ENCODE measurements around the gene NAV2. TPM values are rescaled to one million over a fixed set of nuclear protein-coding genes. Genes with fewer than 3 reads are reported as not detected.

Gene NAV2
- total RNA-seq, 2 experiments from 2014 or later: 0.23 to 0.36 TPM

DNA sequence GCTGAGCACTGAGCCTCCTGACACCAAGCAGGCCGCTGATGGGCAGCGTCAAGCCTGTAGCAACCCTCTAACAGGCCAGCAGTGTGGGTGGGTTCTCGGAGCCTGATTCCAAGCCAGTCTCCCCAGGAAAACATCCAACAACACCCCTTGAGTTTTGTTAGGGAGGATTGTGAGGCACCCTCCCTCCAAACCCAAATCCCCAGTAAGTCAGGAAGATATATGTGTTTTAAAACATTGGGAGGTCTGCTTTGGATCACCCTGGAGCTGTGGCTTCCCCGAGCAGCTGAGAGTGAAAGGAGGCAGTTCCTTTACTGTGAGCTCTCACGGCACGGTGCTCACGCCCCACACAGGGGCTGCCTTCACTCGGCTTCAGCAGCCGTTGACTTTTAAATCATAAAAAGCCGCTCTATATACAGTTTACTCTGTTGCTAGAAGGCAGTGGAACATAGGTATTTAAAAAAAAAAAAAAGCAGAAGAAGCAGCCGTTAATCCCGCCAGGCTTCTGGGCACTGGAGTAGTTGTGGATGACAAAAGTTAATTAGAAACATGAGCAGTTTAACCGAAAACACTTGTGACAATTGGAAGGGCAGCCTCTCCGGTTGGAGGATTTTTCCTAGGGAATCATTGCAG is 218.6 kb downstream of the NAV2 start:
- H3K27ac Mint-ChIP-seq: no peak overlapping the region
- H3K36me3 Mint-ChIP-seq (ENCODE audit: low read depth): no peaks in the 10 kb centered on the region
- no peaks in the 10 kb centered on the region for H3K4me1 Mint-ChIP-seq (ENCODE audit: low read depth)
- H3K4me3 Mint-ChIP-seq: no peak overlapping the region
- ATAC-seq (no peak), DNase-seq (no peak)
- ChIA-PET POLR2A (no interaction called here), CTCF (no interaction called here)
- TF ChIP-seq, protein P1, sequence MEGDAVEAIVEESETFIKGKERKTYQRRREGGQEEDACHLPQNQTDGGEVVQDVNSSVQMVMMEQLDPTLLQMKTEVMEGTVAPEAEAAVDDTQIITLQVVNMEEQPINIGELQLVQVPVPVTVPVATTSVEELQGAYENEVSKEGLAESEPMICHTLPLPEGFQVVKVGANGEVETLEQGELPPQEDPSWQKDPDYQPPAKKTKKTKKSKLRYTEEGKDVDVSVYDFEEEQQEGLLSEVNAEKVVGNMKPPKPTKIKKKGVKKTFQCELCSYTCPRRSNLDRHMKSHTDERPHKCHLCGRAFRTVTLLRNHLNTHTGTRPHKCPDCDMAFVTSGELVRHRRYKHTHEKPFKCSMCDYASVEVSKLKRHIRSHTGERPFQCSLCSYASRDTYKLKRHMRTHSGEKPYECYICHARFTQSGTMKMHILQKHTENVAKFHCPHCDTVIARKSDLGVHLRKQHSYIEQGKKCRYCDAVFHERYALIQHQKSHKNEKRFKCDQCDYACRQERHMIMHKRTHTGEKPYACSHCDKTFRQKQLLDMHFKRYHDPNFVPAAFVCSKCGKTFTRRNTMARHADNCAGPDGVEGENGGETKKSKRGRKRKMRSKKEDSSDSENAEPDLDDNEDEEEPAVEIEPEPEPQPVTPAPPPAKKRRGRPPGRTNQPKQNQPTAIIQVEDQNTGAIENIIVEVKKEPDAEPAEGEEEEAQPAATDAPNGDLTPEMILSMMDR (IDR thresholded peaks at IDR 0.05): no peak
- H3K9me3 Mint-ChIP-seq: no peaks in the 10 kb centered on the region
- intact Hi-C loops (cut with micrococcal nuclease): no loop called here
- H3K27me3 Mint-ChIP-seq: peaks cover 3% of the 10 kb centered on the region

DNA sequence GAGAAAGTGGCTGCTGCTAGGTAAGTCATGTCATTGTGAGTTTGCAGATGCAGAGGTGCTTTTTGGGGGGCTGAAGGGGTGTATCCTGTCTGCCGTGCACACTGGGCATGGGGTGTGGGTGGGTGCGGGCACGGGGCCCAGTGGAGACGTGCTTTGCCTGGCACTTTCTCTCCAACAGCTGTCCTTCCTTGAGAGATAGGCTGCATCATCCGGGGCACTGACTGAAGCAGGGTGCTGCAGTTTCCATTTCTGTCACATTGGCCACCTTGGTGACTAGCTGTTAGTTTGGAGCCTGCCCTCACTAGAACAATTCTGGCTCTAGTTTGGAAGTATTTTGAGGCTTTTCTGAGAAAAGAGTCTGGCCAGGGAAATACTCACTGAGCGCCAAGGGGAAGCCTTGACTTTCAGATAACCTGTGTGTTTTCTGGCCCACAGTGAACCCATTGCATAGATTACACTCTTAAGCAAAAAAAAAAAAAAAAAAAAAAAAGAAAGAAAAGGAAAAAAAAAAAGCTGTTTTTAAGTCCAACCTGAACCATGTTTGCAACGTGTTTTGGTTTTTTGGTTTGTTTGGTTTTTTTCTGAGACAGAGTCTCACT is 219.2 kb downstream of the NAV2 start:
- intact Hi-C loops (cut with micrococcal nuclease): no loop called here
- TF ChIP-seq, protein P1 (IDR thresholded peaks at IDR 0.05): no peak
- Mint-ChIP-seq H3K27ac (no peak overlapping the region), H3K4me1 (ENCODE audit: low read depth) (no peaks in the 10 kb centered on the region), H3K36me3 (ENCODE audit: low read depth) (no peaks in the 10 kb centered on the region), H3K27me3 (peaks cover 3% of the 10 kb centered on the region), H3K9me3 (no peaks in the 10 kb centered on the region), H3K4me3 (no peak overlapping the region)
- POLR2A ChIA-PET: no interaction called here
- DNase-seq (no peak), ATAC-seq (no peak)
- CTCF ChIA-PET: no interaction called here

DNA sequence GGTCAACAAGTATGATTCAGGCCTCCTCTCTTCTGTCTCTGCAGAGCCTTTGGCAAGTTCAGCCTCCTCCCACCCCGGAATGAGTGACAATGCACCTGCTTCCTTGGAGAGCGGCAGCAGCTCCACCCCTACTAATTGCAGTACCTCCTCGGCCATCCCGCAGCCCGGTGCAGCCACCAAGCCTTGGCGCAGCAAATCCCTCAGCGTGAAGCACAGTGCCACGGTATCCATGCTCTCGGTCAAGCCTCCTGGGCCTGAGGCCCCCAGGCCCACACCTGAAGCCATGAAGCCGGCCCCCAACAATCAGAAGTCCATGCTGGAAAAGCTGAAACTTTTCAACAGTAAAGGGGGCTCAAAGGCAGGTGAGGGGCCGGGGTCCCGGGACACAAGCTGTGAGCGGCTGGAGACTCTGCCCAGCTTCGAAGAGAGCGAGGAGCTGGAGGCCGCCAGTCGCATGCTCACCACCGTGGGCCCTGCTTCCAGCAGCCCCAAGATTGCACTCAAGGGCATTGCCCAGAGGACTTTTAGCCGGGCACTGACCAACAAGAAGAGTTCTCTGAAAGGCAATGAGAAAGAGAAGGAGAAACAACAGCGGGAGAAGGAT is 220.6 kb downstream of the NAV2 start:
- H3K27ac Mint-ChIP-seq: no peak overlapping the region
- no peak for ATAC-seq
- no peak overlapping the region for H3K4me3 Mint-ChIP-seq
- TF ChIP-seq, protein P1 (IDR thresholded peaks at IDR 0.05): no peak
- POLR2A ChIA-PET: no interaction called here
- H3K27me3 Mint-ChIP-seq: peaks cover 5% of the 10 kb centered on the region
- H3K4me1 Mint-ChIP-seq (ENCODE audit: low read depth): no peaks in the 10 kb centered on the region
- no peaks in the 10 kb centered on the region for H3K9me3 Mint-ChIP-seq
- intact Hi-C loops (cut with micrococcal nuclease): no loop called here
- no peaks in the 10 kb centered on the region for H3K36me3 Mint-ChIP-seq (ENCODE audit: low read depth)
- CTCF ChIA-PET: interaction anchor here (1.1 kb wide), 1 partner anchor 30 kb away, joined by 3 read pairs; no protein-coding TSS in a partner anchor
- DNase-seq: no peak

DNA sequence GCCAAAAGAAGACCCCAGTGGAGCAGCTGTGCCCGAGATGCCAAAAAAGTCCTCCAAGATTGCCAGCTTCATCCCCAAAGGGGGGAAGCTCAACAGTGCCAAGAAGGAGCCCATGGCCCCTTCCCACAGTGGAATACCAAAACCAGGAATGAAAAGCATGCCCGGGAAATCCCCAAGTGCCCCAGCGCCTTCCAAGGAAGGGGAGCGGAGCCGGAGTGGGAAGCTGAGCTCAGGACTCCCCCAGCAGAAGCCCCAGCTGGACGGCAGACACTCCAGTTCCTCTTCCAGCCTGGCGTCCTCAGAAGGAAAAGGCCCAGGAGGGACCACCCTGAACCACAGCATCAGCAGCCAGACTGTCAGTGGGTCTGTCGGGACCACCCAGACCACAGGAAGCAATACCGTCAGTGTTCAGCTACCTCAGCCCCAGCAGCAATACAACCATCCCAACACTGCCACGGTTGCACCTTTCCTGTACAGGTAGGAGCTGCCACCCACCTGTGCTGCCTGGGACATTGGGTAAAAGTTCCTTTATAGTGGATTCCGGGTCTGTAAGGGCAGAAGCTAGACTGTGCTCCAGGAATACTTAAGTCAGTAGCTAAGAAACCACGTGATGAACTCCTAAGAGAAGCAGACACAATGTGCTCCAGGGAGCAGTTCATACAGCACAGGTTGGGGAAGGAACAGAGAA is 221.3 kb downstream of the NAV2 start:
- Mint-ChIP-seq H3K27ac (no peak overlapping the region), H3K36me3 (ENCODE audit: low read depth) (no peaks in the 10 kb centered on the region), H3K4me3 (no peak overlapping the region), H3K4me1 (ENCODE audit: low read depth) (no peaks in the 10 kb centered on the region), H3K27me3 (peaks cover 5% of the 10 kb centered on the region), H3K9me3 (no peaks in the 10 kb centered on the region)
- POLR2A ChIA-PET: no interaction called here
- intact Hi-C loops (cut with micrococcal nuclease): no loop called here
- TF ChIP-seq, protein P1 (IDR thresholded peaks at IDR 0.05): no peak
- ATAC-seq (no peak), DNase-seq (no peak)
- CTCF ChIA-PET: interaction anchor here (1.1 kb wide), 1 partner anchor 31 kb away, joined by 3 read pairs; no protein-coding TSS in a partner anchor
